ENCODE measurements around the gene CSHL1. TPM values are rescaled to one million over a fixed set of nuclear protein-coding genes. Genes with fewer than 3 reads are reported as not detected.
A peak's percentile ranks its signal among the peaks of the same experiment; 100 is the strongest.

Gene CSHL1
- polyA plus RNA-seq, 2 of the 4 experiments (the other 2 are of a cell fraction): not detected

- no peak within 1 kb of the TSS for H3K4me2 ChIP-seq
- TF ChIP-seq MYC (IDR thresholded peaks at IDR 0.05; ENCODE audit: borderline replicate concordance, low read length): no peak
- no peak for TF ChIP-seq MAX (IDR thresholded peaks at IDR 0.05)
- no peak for TF ChIP-seq HOXB5 (CRISPR knock-in tag; IDR thresholded peaks at IDR 0.05)
- no peak for TF ChIP-seq EP300 (IDR thresholded peaks at IDR 0.05)
- TF ChIP-seq HOXB13 (CRISPR knock-in tag; IDR thresholded peaks at IDR 0.05; ENCODE audit: low read depth): no peak
- no peak for TF ChIP-seq CBX8 (IDR thresholded peaks at IDR 0.05)
- no peak for TF ChIP-seq JUNB (IDR thresholded peaks at IDR 0.05)
- no peak for TF ChIP-seq POLR2A (IDR thresholded peaks at IDR 0.05; ENCODE audit: low read length)
- TF ChIP-seq E2F6 (IDR thresholded peaks at IDR 0.05; ENCODE audit: borderline replicate concordance, low read depth): no peak
- TF ChIP-seq RARB (CRISPR knock-in tag; IDR thresholded peaks at IDR 0.05): no peak
- TF ChIP-seq HEYL (CRISPR knock-in tag; IDR thresholded peaks at IDR 0.05): no peak
- no peak for TF ChIP-seq KDM5A (IDR thresholded peaks at IDR 0.05)
- TF ChIP-seq CBX2 (IDR thresholded peaks at IDR 0.05; ENCODE audit: borderline replicate concordance, low read depth): no peak
- no peak for TF ChIP-seq BCL3 (IDR thresholded peaks at IDR 0.05)
- POLR2A ChIA-PET: interaction anchor here (0.9 kb wide), 1 partner anchor 14 kb away, joined by 5 read pairs; no protein-coding TSS in a partner anchor
- CTCF ChIA-PET: interaction anchor here (1.0 to 9.0 kb wide), 13 partner anchors 8 to 97 kb away, joined by 3 to 132 read pairs (median 10); partner anchors contain the start of genes CSHL1, GH1 and ICAM2
- H3K9me3 ChIP-seq: no peaks in the 10 kb centered on the region
- FAIRE-seq (no peak), DNase-seq (ENCODE audit: low read depth in 1 of 2, low spot score in 1 of 2) (no peak), ATAC-seq (no peak)
- H3K27ac ChIP-seq: no peak within 1 kb of the TSS
- 76% methylated on average over 19 of the region's 19 CpGs for WGBS (ENCODE audit: missing lambda C conversion rate)
- no peaks in the 10 kb centered on the region for H3K4me1 ChIP-seq
- H3K4me3 ChIP-seq: no peak within 1 kb of the TSS
Measured at GRCh38 chr17:63931981-63932561, 21.0 kb upstream of the CSHL1 start, which contains the start of gene CD79B. Gene CD79B (minus strand): TSS chr17:63932331. CDS start chr17:63932261, 70 bp downstream.

- ATAC-seq (peak in 1 of 2 experiments; percentile 41; a peak in 3 of 6 replicates), DNase-seq (ENCODE audit: low read depth in 1 of 2, low spot score in 1 of 2) (no peak), FAIRE-seq (no peak)
- CTCF ChIA-PET: interaction anchor here (0.9 to 9.0 kb wide), 11 partner anchors 9 to 351 kb away, joined by 3 to 132 read pairs (median 10); partner anchors contain the start of genes CSHL1 and GH1
- WGBS (ENCODE audit: missing lambda C conversion rate): 74% methylated on average over 16 of the region's 16 CpGs
- no peaks in the 10 kb centered on the region for H3K9me3 ChIP-seq
- TF ChIP-seq CBX2 (IDR thresholded peaks at IDR 0.05; ENCODE audit: borderline replicate concordance, low read depth) (no peak), RNF2 (IDR thresholded peaks at IDR 0.05; ENCODE audit: borderline replicate concordance, low read depth) (no peak), CHD4 (IDR thresholded peaks at IDR 0.05; ENCODE audit: borderline replicate concordance) (no peak), FOSB (CRISPR knock-in tag; IDR thresholded peaks at IDR 0.05) (no peak), ZFP36 (IDR thresholded peaks at IDR 0.05; ENCODE audit: borderline replicate concordance, partially characterized antibody) (no peak), KDM1A (IDR thresholded peaks at IDR 0.05; ENCODE audit: low read depth) (no peak), MAZ (IDR thresholded peaks at IDR 0.05; ENCODE audit: borderline replicate concordance, low read depth, low read length) (no peak)
- no peak overlapping the region for H3K4me3 ChIP-seq
- no peak overlapping the region for H3K4me2 ChIP-seq
- no peaks in the 10 kb centered on the region for H3K4me1 ChIP-seq
- POLR2A ChIA-PET: no interaction called here
- no peak overlapping the region for H3K27ac ChIP-seq
Measured at GRCh38 chr17:63930951-63931575, 20.0 kb upstream of the CSHL1 start.

All from A549 (cell line).